Keratinocyte (primary cell): ENCODE results near the gene MIGA1. TPM values are rescaled to one million over a fixed set of nuclear protein-coding genes. Genes with fewer than 3 reads are reported as not detected.

Experiments used
- DNase-seq: peaks from one replicate; pipeline ENCODE4 v3.0.0-alpha.2; 2011; ENCODE audit warnings: low read depth, missing footprints, low spot score
- FAIRE-seq: peaks from 2 replicates; lab custom pipeline; 2011; peaks lifted over from hg19 to GRCh38; lab: Jason Lieb, UNC
- H2AFZ ChIP-seq: 2 replicates; pipeline ENCODE4 v1.6.0; 2012; ENCODE audit warnings: low read length, control low read depth, inconsistent platforms; ENCODE audit not compliant: control insufficient read depth
- H3K27ac ChIP-seq: 2 replicates; pipeline ENCODE4 v1.5.1; 2011; ENCODE audit warnings: low read length; ENCODE audit not compliant: control insufficient read depth, insufficient read depth
- H3K27me3 ChIP-seq: 3 replicates; pipeline ENCODE4 v1.6.0; 2011; ENCODE audit warnings: low read length; ENCODE audit not compliant: control insufficient read depth, insufficient read depth; ENCODE audit errors: extremely low read depth
- H3K36me3 ChIP-seq, 2 experiments: 2 replicates in 1 of 2; 3 replicates in 1 of 2; pipeline ENCODE4 v1.5.1; 2011; ENCODE audit warnings: low read length in 2 of 2, mild to moderate bottlenecking in 1 of 2; ENCODE audit not compliant: control insufficient read depth in 2 of 2, insufficient read depth in 2 of 2; ENCODE audit errors: extremely low read depth in 1 of 2
- H3K4me1 ChIP-seq: 3 replicates; pipeline ENCODE4 v1.5.1; 2011; ENCODE audit warnings: low read length; ENCODE audit not compliant: control insufficient read depth, insufficient read depth; ENCODE audit errors: extremely low read depth
- H3K4me2 ChIP-seq: 3 replicates; pipeline ENCODE4 v1.6.0; 2011; ENCODE audit warnings: low read depth, low read length; ENCODE audit not compliant: control insufficient read depth, insufficient read depth; ENCODE audit errors: extremely low read depth
- H3K4me3 ChIP-seq, 3 experiments: fragments of 200-600 bp in 1 of 3; sonication (generic) in 1 of 3; 2 replicates in 2 of 3; 3 replicates in 1 of 3; pipeline ENCODE4 v1.5.1; 2011 to 2016; ENCODE audit warnings: low read length in 3 of 3, mild to moderate bottlenecking in 3 of 3, control low read depth in 2 of 3, inconsistent platforms in 1 of 3, low read depth in 1 of 3, mixed read lengths in 1 of 3, mixed run types in 1 of 3, moderate library complexity in 1 of 3; ENCODE audit not compliant: control insufficient read depth in 2 of 3, insufficient read depth in 2 of 3; ENCODE audit errors: extremely low read depth in 1 of 3
- H3K79me2 ChIP-seq: 2 replicates; pipeline ENCODE4 v1.6.0; 2012; ENCODE audit warnings: low read length; ENCODE audit not compliant: control insufficient read depth, insufficient read depth
- H3K9ac ChIP-seq: 3 replicates; pipeline ENCODE4 v1.6.0; 2011; ENCODE audit warnings: low read length; ENCODE audit not compliant: control insufficient read depth, insufficient read depth; ENCODE audit errors: extremely low read depth
- H3K9me1 ChIP-seq: 3 replicates; pipeline ENCODE4 v1.6.0; 2011; ENCODE audit warnings: low read length; ENCODE audit not compliant: control insufficient read depth, insufficient read depth; ENCODE audit errors: extremely low read depth
- H3K9me3 ChIP-seq: 2 replicates; pipeline ENCODE4 v1.5.1; 2012; ENCODE audit warnings: low read depth, low read length; ENCODE audit not compliant: control insufficient read depth
- H4K20me1 ChIP-seq: 3 replicates; pipeline ENCODE4 v1.6.0; 2011; ENCODE audit warnings: low read length; ENCODE audit not compliant: control insufficient read depth, insufficient read depth; ENCODE audit errors: extremely low read depth
- CTCF ChIP-seq, 3 experiments: IDR thresholded peaks in 1 of 3; conservative IDR thresholded peaks in 1 of 3; optimal IDR thresholded peaks in 1 of 3; 2 replicates in 2 of 3; 3 replicates in 1 of 3; pipeline versions ENCODE3 to v1.5.1; 2011; ENCODE audit warnings: low read length in 3 of 3, mild to moderate bottlenecking in 3 of 3, moderate library complexity in 2 of 3, control low read depth in 1 of 3, inconsistent platforms in 1 of 3; ENCODE audit not compliant: insufficient read depth in 2 of 3; ENCODE audit errors: extremely low read depth in 1 of 3
- EZH2 ChIP-seq: IDR thresholded peaks from one replicate; pipeline ENCODE4 v1.6.1; 2012; ENCODE audit warnings: inconsistent platforms, mild to moderate bottlenecking, low read length, moderate library complexity
- dilution Hi-C: fragments of 300-500 bp; cut with MboI; formaldehyde crosslinking; loops from one replicate; pipeline ENCODE4 v1.7.0; 2020; ENCODE audit warnings: low sequenced_read_pairs; ENCODE audit not compliant: extremely low pct_ligation_motif_present
- polyA plus RNA-seq, 5 experiments: library from polyadenylated mRNA; depleted of rRNA in 3 of 5; stranded (reverse) in 3 of 5; stranded (forward) in 1 of 5; unstranded in 1 of 5; fragments of >200 nt; gene quantifications; 1 replicate in 1 of 5; 2 replicates in 3 of 5; 3 replicates in 1 of 5; pipeline versions ENCODE4 v1.2.1 to v1.2.3, GENCODE V29; 2011 to 2012; ENCODE audit warnings: missing spikeins in 2 of 5, low read depth in 1 of 5, low replicate concordance in 1 of 5

Gene MIGA1
- polyA plus RNA-seq, 1 donor (not counting 4 experiments of a cell fraction or from before 2014, with no cell fraction given) = 8.5 TPM

GRCh38 chr1:77874804-77875445 is 95.5 kb downstream of the MIGA1 start:
- H3K9me3 ChIP-seq = no peaks in the 10 kb centered on the region
- H3K4me1 ChIP-seq = peaks cover 13% of the 10 kb centered on the region
- H3K79me2 ChIP-seq = no peaks in the 10 kb centered on the region
- H3K4me3 ChIP-seq = no peak overlapping the region
- no peaks in the 10 kb centered on the region for H3K27me3 ChIP-seq
- H3K4me2 ChIP-seq = peak overlapping the region; percentile 41
- no peak overlapping the region for H3K9ac ChIP-seq
- no peaks in the 10 kb centered on the region for H4K20me1 ChIP-seq
- no peak overlapping the region for H3K27ac ChIP-seq
- no peaks in the 10 kb centered on the region for H3K36me3 ChIP-seq
- dilution Hi-C loops = no loop called here
- H2AFZ ChIP-seq = no peak overlapping the region
- FAIRE-seq (peak; percentile 80), DNase-seq (peak; percentile 72)
- TF ChIP-seq CTCF (optimal IDR thresholded peaks at IDR 0.05 in 1 of 3, IDR thresholded peaks at IDR 0.05 in 1 of 3, conservative IDR thresholded peaks at IDR 0.05 in 1 of 3; ENCODE audit: extremely low read depth in 1 of 3, insufficient read depth in 2 of 3, low read length in 3 of 3) = no peak
- no peak for TF ChIP-seq EZH2
- no peaks in the 10 kb centered on the region for H3K9me1 ChIP-seq

GRCh38 chr1:77876884-77877283 is 97.4 kb downstream of the MIGA1 start:
- DNase-seq = no peak
- no peak overlapping the region for H3K9ac ChIP-seq
- no peaks in the 10 kb centered on the region for H3K9me3 ChIP-seq
- no peaks in the 10 kb centered on the region for H3K79me2 ChIP-seq
- H3K27ac ChIP-seq = no peak overlapping the region
- TF ChIP-seq EZH2 = no peak
- no peak for TF ChIP-seq CTCF (optimal IDR thresholded peaks at IDR 0.05 in 1 of 3, IDR thresholded peaks at IDR 0.05 in 1 of 3, conservative IDR thresholded peaks at IDR 0.05 in 1 of 3; ENCODE audit: extremely low read depth in 1 of 3, insufficient read depth in 2 of 3, low read length in 3 of 3)
- dilution Hi-C loops = no loop called here
- FAIRE-seq = no peak
- no peak overlapping the region for H3K4me3 ChIP-seq
- no peak overlapping the region for H2AFZ ChIP-seq
- no peaks in the 10 kb centered on the region for H3K9me1 ChIP-seq
- H4K20me1 ChIP-seq = no peaks in the 10 kb centered on the region
- H3K4me1 ChIP-seq = peaks cover 13% of the 10 kb centered on the region
- no peaks in the 10 kb centered on the region for H3K36me3 ChIP-seq
- no peak overlapping the region for H3K4me2 ChIP-seq
- H3K27me3 ChIP-seq = no peaks in the 10 kb centered on the region
